Right lobe of liver (tissue), 4 donors: ENCODE measurements around the gene NDST4.

ENCODE experiments used
- CTCF ChIP-seq, 4 donors: fragments of 200-600 bp in 3 of 4; fragments of 450-650 bp in 1 of 4; IDR thresholded peaks; one replicate each; pipeline versions ENCODE4 v1.5.1 to v1.8.0; 2016 to 2022; ENCODE audit warnings: antibody characterized with exemption in 4 of 4, mild to moderate bottlenecking in 2 of 4
- POLR2A ChIP-seq: fragments of 450-650 bp; IDR thresholded peaks from one replicate; pipeline ENCODE4 v1.6.1; 2017; ENCODE audit warnings: antibody characterized with exemption, mild to moderate bottlenecking
- donor health status: DM: no; HTN: no; CAD: no.
- donor health status: DM: no; HTN: no; CAD: no.
- donor health status: DM: no; HTN: yes; CAD: no.

GRCh38 chr4:114999880-115000279 lies 113.5 kb downstream of the NDST4 start:
- TF ChIP-seq CTCF (IDR thresholded peaks at IDR 0.05) (no peak), POLR2A (no peak)
